ENCODE measurements around the gene EFCAB10.

- TF ChIP-seq, protein P1, sequence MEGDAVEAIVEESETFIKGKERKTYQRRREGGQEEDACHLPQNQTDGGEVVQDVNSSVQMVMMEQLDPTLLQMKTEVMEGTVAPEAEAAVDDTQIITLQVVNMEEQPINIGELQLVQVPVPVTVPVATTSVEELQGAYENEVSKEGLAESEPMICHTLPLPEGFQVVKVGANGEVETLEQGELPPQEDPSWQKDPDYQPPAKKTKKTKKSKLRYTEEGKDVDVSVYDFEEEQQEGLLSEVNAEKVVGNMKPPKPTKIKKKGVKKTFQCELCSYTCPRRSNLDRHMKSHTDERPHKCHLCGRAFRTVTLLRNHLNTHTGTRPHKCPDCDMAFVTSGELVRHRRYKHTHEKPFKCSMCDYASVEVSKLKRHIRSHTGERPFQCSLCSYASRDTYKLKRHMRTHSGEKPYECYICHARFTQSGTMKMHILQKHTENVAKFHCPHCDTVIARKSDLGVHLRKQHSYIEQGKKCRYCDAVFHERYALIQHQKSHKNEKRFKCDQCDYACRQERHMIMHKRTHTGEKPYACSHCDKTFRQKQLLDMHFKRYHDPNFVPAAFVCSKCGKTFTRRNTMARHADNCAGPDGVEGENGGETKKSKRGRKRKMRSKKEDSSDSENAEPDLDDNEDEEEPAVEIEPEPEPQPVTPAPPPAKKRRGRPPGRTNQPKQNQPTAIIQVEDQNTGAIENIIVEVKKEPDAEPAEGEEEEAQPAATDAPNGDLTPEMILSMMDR (IDR thresholded peaks at IDR 0.05; ENCODE audit: low read depth, low read length, poor library complexity, severe bottlenecking): no peak
- no peak for TF ChIP-seq EZH2phosphoT487 (IDR thresholded peaks at IDR 0.05; ENCODE audit: borderline replicate concordance, low read length)
Measured at GRCh38 chr7:105602325-105603305, 21.3 kb upstream of the EFCAB10 start.

All from DOHH2 (cell line).